GM12873 (cell line): Measurements from ENCODE around the gene MORN4.

ENCODE experiments used
- CTCF ChIP-seq: IDR thresholded peaks from 2 replicates; pipeline ENCODE4 v1.5.1; 2012; ENCODE audit warnings: low read depth, mild to moderate bottlenecking, moderate library complexity, low read length, control low read depth; ENCODE audit not compliant: insufficient read depth; ENCODE audit errors: missing control alignments

MORN4 gene

GRCh38 chr10:97618285-97618684 is 15.0 kb downstream of the MORN4 start:
- no peak for TF ChIP-seq CTCF

- TF ChIP-seq CTCF: no peak
Observed at GRCh38 chr10:97612386-97612785, 20.9 kb downstream of the MORN4 start.

- TF ChIP-seq CTCF: no peak
Observed at GRCh38 chr10:97611473-97611872, 21.8 kb downstream of the MORN4 start.

DNA sequence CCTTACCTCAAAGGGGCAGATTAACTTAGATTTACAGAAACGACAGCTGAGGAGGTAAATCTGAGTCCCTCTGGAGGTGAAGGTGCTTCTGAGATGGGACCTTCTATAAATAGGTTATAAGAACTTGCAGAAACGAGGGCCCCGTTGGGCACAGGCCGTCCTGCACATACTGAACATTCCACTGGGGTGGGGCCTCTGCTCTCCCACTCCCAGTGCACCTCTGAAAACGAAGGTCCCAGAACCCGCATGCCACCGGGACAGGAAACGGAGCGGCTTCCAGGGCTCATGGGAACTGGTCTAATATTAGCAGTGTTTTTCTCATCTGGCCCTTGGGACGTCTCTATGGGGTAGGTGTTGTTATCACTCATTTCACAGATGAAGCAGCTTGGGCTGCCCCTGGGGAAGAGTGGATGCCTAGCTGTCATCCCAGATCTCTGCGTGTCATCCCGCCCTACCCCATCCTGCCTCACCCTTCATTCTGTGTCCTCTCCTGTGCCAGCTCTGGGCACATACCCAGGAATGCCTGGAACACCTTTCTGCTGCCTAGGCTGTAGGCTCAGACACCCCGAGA is 24.2 kb downstream of the MORN4 start:
- TF ChIP-seq CTCF: no peak

- no peak for TF ChIP-seq CTCF
Observed at GRCh38 chr10:97607095-97607636, 26.1 kb downstream of the MORN4 start.

- no peak for TF ChIP-seq CTCF
Observed at GRCh38 chr10:97601268-97602215, 31.8 kb downstream of the MORN4 start.

DNA sequence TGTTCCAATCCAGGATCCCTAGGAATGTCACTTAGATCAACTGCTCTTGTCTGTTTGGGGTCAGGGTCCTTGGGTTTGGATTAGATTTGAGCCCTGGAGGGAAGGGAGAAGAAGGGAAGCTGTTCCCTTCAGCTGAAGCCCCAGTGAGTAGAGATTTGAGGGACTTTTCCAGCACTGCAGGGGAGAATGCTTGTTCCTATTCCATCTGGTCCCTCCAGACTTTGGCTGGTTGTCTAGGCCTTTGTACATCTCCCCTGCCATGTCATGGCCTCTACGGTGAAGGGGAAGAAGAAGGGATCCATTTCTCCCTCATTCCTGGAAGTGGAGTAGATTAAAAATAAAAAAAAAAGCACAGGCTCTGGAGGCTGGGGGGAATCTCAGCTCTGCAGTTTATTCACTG is 32.7 kb downstream of the MORN4 start:
- no peak for TF ChIP-seq CTCF
